Epithelial cell of prostate (primary cell): ENCODE measurements around the gene CPNE6.

Experiments used
- DNase-seq: peaks from one replicate; pipeline ENCODE4 v3.0.0-alpha.2; 2011; ENCODE audit warnings: low read depth, low spot score
- H3K27ac ChIP-seq: fragments of 450-650 bp; 2 replicates; pipeline ENCODE4 v1.5.1; 2017; ENCODE audit warnings: mild to moderate bottlenecking

CPNE6 gene

GRCh38 chr14:24066496-24067132, 4.7 kb upstream of the CPNE6 start:
- H3K27ac ChIP-seq: no peak overlapping the region
- no peak for DNase-seq

GRCh38 chr14:24067133-24068082, 4.0 kb upstream of the CPNE6 start:
- DNase-seq: no peak
- H3K27ac ChIP-seq: no peak overlapping the region

DNA sequence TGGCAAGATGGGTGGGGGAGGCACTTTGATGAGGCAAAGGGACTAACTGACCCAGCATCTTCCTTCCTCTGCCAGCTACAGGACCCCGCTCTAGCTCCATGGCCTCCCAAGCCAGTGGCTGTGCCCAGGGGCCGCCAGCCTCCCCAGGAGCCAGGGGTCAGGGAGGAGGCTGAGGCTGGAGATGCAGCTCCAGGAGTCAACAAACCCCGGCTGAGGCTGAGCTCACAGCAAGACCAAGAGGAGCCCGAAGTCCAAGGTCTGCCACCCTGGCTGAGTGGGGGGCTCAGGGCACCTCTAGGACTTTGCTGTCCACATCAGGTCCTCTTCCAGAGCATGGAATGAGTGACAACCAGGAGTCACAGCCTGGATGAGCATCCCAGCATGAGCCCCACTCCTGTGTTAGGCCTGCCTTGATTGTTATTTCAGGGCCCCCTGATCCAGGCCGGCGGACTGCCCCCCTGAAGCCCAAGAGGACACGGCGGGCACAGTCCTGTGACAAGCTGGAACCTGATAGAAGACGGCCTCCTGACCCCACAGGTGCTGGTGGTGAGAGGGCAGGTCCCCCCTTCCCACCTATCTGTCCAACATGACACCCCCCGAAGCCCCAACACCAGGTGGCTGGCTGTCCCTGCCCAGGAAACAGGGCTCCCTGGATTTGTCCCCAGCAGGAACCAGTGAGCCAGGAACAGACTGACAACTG, 2.5 kb upstream of the CPNE6 start:
- DNase-seq: no peak

GRCh38 chr14:24069411-24069735, 2.0 kb upstream of the CPNE6 start:
- H3K27ac ChIP-seq: no peak overlapping the region
- no peak for DNase-seq

More for the DNA sequence above, 2.5 kb upstream of the CPNE6 start:
- H3K27ac ChIP-seq: no peak overlapping the region

DNA sequence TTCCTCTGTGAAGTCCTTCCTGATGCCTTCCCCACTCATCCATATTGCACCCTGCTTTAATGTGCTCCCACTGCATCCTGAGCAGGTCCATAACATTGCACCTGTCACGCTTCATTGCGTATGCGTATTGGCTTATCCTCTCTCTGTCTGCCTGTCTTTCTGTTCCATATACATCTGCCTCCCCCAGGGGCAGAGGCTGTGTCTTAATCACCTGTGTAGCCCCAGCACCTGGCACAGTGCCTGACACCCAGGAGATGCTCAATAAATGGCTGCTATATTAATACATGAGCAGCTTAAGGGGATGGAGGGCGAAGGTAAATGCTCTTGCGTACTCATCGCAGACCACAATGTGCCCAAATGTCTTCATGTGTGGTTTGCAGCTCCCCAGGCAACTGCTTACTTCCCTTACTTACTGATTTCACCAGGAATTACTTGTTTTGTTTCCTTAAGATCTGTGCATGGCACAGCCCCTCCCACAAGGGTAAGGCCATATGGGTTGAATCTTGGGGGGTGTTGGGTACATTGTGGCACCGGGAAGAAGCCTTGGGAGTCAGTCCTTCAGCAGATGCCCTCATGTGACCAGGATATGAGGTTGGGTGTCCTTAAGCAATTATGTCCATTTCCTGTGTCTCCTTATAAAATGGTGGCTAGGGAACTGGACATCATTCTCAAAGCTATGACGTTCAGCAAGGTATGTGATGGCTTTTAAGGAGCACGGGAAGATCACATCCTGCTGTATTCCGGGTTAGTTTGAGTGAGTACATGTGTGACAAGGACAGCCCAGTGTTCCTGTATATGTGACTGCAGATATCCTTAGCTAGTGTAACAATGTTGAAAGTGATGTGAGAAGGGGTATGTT, 848 bp upstream of the CPNE6 start:
- H3K27ac ChIP-seq: no peak overlapping the region
- DNase-seq: no peak

DNA sequence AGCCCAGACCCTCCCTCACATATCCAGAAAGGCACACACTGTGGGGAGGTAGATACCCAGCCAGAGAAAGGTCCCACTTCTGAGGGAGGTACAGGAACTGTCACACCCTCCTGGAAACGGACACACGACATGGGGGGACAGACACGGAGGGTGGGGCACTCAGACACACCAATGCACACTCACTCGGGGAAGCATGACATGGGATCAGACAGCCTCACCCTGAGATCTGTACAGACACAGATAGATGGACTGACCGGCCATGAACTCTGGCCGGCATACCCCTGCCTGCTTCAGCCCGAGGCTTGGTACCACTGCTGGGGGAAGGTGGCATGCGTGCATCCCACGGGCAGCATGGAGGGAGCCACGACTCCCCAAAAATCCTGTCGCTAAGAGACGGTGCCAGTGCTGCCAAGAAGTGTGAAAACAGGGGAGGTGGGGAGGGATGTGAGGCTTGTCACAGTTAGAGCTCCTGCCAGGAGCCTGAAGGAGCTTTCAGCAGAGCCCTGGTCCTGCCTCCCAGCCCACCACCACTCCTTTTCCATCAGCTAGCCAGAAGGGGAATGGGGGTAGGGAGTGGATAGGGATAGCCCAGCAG, 571 bp downstream of the CPNE6 start:
- no peak overlapping the region for H3K27ac ChIP-seq
- DNase-seq: no peak

GRCh38 chr14:24072436-24072835, 1.1 kb downstream of the CPNE6 start:
- DNase-seq: no peak
- no peak overlapping the region for H3K27ac ChIP-seq

DNA sequence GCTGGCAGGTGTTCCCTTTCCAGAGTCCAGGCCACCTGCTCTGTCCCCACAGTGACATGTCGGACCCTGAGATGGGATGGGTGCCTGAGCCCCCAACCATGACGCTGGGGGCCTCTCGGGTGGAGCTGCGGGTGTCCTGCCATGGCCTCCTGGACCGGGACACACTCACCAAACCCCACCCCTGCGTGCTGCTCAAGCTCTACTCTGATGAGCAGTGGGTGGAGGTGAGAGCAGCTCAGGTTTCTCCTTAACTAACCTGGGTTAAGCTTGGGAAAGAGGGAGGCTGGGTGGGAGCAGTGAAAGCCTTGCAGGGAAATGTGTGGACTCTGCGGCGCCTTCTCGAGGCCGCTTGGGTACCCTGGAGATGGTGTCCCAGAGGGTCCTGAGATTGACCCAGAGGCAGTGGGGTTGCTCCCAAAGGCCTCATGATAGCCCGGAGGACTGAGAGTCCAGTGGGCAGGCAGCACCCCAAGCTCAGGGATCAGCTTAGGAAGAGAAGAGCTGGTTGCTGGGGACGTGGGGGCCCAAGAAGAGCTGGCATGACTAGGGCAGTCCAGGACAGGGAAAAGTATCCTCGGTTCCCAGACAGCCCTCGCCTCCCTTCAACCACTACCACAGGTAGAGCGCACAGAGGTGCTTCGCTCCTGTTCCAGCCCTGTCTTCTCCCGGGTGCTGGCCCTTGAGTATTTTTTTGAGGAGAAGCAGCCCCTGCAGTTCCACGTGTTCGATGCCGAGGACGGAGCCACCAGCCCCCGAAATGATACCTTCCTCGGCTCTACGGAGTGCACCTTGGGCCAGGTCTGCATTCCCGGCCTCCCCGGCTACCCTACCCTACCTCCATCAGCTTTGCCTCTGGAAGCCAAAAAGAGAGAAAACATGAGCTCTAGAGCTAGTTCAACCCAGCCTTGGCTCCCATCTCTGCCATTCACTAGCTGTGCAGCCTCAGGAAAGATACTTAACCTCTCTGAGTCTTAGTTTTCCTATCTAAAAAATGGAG, 1.8 kb downstream of the CPNE6 start:
- no peak overlapping the region for H3K27ac ChIP-seq
- DNase-seq: no peak

- H3K27ac ChIP-seq: no peak overlapping the region
- no peak for DNase-seq
Observed at GRCh38 chr14:24074625-24075484, 3.5 kb downstream of the CPNE6 start.

DNA sequence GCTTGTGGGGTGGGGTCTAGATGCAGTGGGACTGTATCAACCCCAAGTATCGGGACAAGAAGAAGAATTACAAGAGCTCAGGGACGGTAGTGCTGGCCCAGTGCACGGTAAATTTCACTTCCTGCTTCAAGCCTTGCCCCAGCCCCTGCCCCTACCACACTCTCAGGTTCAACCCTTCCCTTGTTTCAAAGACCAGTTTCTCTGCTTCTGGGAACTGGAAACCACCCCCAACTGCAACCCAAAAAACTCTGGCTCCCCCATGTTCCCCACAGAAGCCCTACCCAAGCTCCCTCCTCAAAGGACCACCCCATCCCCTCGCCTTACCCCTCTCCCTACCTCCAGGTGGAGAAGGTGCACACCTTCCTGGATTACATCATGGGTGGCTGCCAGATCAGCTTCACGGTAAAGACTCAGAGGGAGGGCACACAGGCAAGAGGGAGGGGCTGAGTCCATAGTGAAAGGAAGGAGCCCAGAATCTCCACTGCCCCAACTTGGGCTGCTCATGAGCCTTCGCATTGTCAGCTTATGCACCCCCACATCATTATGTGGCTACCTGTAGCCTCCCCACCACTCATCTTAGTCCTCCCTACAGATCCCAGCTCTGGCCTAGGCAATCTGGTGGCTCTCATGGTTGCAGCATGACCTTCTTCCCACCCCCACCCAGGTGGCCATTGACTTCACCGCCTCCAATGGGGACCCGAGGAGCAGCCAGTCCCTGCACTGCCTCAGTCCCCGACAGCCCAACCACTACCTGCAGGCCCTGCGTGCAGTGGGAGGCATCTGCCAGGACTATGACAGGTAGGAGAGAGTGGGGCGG, 4.3 kb downstream of the CPNE6 start:
- no peak for DNase-seq
- no peak overlapping the region for H3K27ac ChIP-seq

DNA sequence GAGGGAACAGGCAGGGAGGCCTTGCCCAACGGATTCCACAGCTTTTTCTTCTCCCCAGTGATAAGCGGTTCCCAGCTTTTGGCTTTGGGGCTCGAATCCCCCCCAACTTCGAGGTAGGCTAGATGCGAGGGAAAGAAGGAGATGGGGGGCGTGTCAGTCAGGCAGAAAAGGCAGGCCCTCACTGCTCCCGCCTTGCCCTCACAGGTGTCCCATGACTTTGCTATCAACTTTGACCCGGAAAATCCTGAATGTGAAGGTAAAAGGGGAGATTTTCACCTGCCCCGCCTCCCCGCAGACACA, 4.9 kb downstream of the CPNE6 start:
- DNase-seq: no peak
- no peak overlapping the region for H3K27ac ChIP-seq

DNA sequence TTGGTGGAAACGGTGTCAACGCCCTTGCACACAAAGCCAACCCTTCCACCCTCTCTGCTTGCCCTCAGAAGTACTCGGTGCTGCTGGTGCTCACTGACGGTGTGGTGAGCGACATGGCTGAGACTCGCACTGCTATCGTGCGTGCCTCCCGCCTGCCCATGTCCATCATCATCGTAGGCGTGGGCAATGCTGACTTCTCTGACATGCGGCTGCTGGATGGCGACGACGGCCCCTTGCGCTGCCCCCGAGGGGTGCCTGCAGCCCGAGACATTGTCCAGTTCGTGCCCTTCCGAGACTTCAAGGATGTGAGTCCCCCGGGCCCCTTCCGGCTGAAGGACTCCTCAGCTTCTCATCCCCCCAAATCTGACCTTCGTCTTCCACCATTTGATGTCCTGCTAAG, 5.7 kb downstream of the CPNE6 start:
- H3K27ac ChIP-seq: no peak overlapping the region
- no peak for DNase-seq

DNA sequence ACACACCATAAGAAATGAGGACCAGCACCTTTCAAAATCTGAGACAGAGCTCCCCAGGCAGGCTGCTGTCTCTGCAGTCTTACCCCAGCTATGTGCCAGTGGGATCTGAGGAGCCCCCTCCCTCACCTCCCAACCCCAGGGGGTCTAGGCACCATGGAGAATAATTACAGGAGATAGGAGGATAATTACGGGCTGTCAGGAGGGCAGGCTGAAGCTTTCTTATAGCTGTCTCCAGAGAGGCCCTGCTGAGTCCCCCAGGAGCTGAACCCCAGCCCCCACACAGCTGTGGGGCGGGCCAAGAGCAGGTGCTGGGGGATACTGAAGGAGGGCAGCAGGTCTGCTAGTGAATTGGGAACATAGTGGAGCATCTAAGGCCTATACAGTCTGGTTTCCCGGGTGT, 6.8 kb downstream of the CPNE6 start:
- no peak overlapping the region for H3K27ac ChIP-seq
- DNase-seq: no peak

DNA sequence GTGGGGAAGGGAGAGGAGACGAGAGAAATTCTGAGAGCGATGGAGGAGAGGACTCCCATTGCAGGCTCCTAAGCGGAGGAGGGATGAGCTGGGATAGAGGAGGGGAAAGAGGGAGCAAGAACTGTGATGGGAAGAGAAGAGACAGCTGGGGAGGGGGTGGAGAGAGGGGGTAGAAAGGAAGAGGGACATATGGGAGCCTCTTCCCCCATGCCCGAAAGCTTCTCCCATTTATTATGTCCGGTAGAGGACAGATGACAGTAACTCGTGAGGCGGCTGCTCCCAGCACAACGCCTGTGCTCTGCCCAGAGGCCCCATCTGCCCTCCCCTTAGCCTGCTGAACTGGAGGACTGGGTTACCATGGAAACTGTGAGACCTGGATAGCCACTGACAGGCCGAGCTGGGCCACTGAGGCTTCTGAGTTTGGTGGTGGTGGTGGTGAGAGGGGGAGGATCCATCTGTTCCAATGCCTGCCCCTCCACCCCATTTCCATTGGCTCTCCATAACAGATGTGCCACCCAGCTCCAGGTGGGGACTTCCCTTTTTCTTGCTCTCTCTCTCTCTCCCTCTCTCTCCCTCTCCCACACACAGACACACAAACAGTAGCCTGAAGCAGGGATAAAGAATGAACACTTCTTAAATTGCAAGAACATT, 8.3 kb downstream of the CPNE6 start:
- H3K27ac ChIP-seq: no peak overlapping the region
- DNase-seq: no peak

- no peak overlapping the region for H3K27ac ChIP-seq
- no peak for DNase-seq
Observed at GRCh38 chr14:24080142-24080530, 8.8 kb downstream of the CPNE6 start.

DNA sequence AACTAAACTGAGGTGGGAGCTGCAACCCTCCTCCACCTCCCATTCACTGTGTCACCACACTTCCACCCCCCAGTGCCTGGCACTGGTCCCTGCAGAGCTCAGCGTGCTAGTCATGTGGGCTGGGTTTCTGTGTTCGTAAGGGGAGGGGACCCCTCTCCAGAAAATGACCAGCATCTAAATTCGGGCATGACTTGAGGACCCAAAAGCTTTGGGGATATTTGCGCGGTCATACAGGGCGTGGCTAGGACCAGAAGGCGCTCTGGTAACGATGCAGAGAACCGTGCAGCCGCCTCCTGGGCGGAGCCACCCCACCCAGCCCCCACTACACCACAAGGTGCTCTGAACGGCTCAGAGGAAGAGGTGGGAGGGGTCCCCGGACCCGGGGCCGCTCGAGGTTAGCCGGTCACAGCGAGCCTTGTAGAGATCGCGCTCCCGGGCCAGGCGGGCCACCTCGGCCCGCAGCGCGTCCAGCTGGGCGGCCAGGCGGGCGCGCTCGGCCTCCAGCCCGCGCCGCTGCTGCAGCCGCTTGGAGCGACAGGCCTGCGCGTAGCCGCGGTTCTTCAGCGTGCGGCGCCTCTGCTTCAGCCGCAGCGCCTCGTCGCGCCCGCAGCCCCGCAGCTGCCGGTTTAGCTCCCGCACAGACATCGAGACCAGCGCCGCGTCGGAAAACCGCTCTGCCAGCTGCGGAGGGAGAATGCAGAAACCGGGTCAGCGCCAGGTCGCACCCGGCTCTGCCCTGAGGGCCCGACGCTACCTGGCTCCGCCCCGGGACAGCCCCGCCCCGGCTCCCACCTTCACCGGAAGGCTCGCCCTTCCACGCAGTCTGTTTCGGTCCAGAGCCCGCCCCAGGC, 9.8 kb downstream of the CPNE6 start:
- no peak overlapping the region for H3K27ac ChIP-seq
- no peak for DNase-seq
